Endodermal cell (in vitro differentiated cells): ENCODE measurements around the gene TNS3. TPM values are rescaled to one million over a fixed set of nuclear protein-coding genes. Genes with fewer than 3 reads are reported as not detected.

Experiments used
- DNase-seq: peaks from one replicate; pipeline ENCODE4 v3.0.0-alpha.2; 2017
- H3K27ac ChIP-seq: 2 replicates; pipeline ENCODE4 v1.5.1; 2013; ENCODE audit warnings: mild to moderate bottlenecking, low read depth, low read length, moderate library complexity
- H3K27me3 ChIP-seq: 2 replicates; pipeline ENCODE4 v1.6.1; 2013; ENCODE audit warnings: mild to moderate bottlenecking, low read length, moderate library complexity; ENCODE audit not compliant: insufficient read depth, control insufficient read depth, poor library complexity, severe bottlenecking
- H3K36me3 ChIP-seq: 2 replicates; pipeline ENCODE4 v1.7.0; 2013; ENCODE audit warnings: mild to moderate bottlenecking, low read length, moderate library complexity; ENCODE audit not compliant: control insufficient read depth, insufficient read depth
- H3K4me1 ChIP-seq: one replicate; pipeline ENCODE4 v1.7.0; 2013; ENCODE audit warnings: low read length; ENCODE audit not compliant: control insufficient read depth, insufficient read depth
- H3K4me3 ChIP-seq: 2 replicates; pipeline ENCODE4 v1.5.1; 2013; ENCODE audit warnings: mild to moderate bottlenecking, low read length, moderate library complexity
- H3K9ac ChIP-seq: 2 replicates; pipeline ENCODE4 v1.6.1; 2013; ENCODE audit warnings: mild to moderate bottlenecking, low read length, moderate library complexity; ENCODE audit not compliant: poor library complexity, severe bottlenecking; ENCODE audit errors: extremely low read depth
- H3K9me3 ChIP-seq: 2 replicates; pipeline ENCODE4 v1.6.1; 2013; ENCODE audit warnings: mild to moderate bottlenecking, low read length, moderate library complexity; ENCODE audit not compliant: control insufficient read depth
- H3K27ac Mint-ChIP-seq: 2 replicates; pipeline ENCODE4 v1.8.0; 2020; ENCODE audit warnings: mixed read lengths
- H3K27me3 Mint-ChIP-seq: 2 replicates; pipeline ENCODE4 v1.8.0; 2021; ENCODE audit warnings: mild to moderate bottlenecking, mixed read lengths; ENCODE audit not compliant: insufficient read depth
- H3K36me3 Mint-ChIP-seq: 2 replicates; pipeline ENCODE4 v1.8.0; 2020; ENCODE audit warnings: low read depth, mixed read lengths
- H3K4me1 Mint-ChIP-seq: 2 replicates; pipeline ENCODE4 v1.8.0; 2020; ENCODE audit warnings: mixed read lengths
- H3K4me3 Mint-ChIP-seq: 2 replicates; pipeline ENCODE4 v1.8.0; 2020; ENCODE audit warnings: mild to moderate bottlenecking, moderate library complexity, mixed read lengths
- H3K9me3 Mint-ChIP-seq: 2 replicates; pipeline ENCODE4 v1.8.0; 2020; ENCODE audit warnings: mild to moderate bottlenecking, mixed read lengths
- CTCF ChIP-seq: fragments of 200-600 bp; sonication (generic); conservative IDR thresholded peaks from 2 replicates; pipeline ENCODE4 v1.5.0; 2021; ENCODE audit warnings: antibody characterized with exemption, mild to moderate bottlenecking
- WGBS, 2 experiments: methylation state at CpG; one replicate each; pipeline versions ENCODE4 v1.1.5 to v1.1.7; 2013; ENCODE audit warnings: missing lambda C conversion rate in 2 of 2, mixed read lengths in 1 of 2; ENCODE audit not compliant: insufficient coverage in 1 of 2, insufficient read length in 1 of 2; 5-methylcytosine and 5-hydroxymethylcytosine counted together
- total RNA-seq, 2 donors: library from RNA; stranded (reverse); fragmentation: NEBNext Ultra II Directional in 1 of 2; extraction: Animal tissue kit (Norgen Biotek cat#: 25700) in 1 of 2; gene quantifications; 2 replicates in 1 of 2; 3 replicates in 1 of 2; pipeline ENCODE4 v1.2.1, GENCODE V29; 2021

The TNS3 gene
- total RNA-seq, 2 donors from 2014 or later: 33.8 to 38.5 TPM

DNA sequence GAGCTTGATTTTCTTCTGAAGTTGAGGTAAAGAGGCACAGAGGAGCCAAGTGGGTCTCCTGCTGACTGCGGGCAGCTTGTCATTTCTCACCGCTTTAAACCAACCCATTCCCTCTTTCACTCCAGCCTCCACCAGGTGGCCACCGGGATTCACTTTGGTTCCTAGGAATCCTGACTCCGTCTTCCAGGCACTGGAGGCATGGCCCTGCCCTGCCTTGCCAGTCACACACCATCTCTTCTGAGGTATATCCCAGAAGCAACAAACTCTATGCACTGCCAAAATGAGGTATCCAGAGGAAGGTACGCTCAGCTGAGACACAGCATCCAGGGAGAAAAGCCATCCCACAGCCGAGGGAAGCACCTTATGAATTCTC, 280.8 kb downstream of the TNS3 start:
- Histone ChIP-seq H3K27me3 (no peaks in the 10 kb centered on the region), H3K9ac (no peak overlapping the region), H3K4me1 (no peaks in the 10 kb centered on the region), H3K36me3 (peaks cover 21% of the 10 kb centered on the region), H3K27ac (no peak overlapping the region), H3K4me3 (no peak overlapping the region), H3K9me3 (no peaks in the 10 kb centered on the region)
- no peaks in the 10 kb centered on the region for H3K4me1 Mint-ChIP-seq
- WGBS, 2 experiments: 77 to 80% methylated on average over 6 of the region's 6 CpGs
- peak; percentile 65 for TF ChIP-seq CTCF
- no peak overlapping the region for H3K4me3 Mint-ChIP-seq
- H3K27me3 Mint-ChIP-seq: no peaks in the 10 kb centered on the region
- DNase-seq: peak; percentile 86
- peaks cover 5% of the 10 kb centered on the region for H3K36me3 Mint-ChIP-seq
- H3K27ac Mint-ChIP-seq: no peak overlapping the region
- no peaks in the 10 kb centered on the region for H3K9me3 Mint-ChIP-seq

GRCh38 chr7:47300472-47301104, 281.3 kb downstream of the TNS3 start:
- Histone ChIP-seq H3K27me3 (no peaks in the 10 kb centered on the region), H3K4me3 (no peak overlapping the region), H3K9ac (no peak overlapping the region), H3K36me3 (peaks cover 26% of the 10 kb centered on the region), H3K9me3 (no peaks in the 10 kb centered on the region), H3K27ac (no peak overlapping the region), H3K4me1 (no peaks in the 10 kb centered on the region)
- no peak for TF ChIP-seq CTCF
- Mint-ChIP-seq H3K36me3 (peaks cover 5% of the 10 kb centered on the region), H3K9me3 (no peaks in the 10 kb centered on the region), H3K27ac (no peak overlapping the region), H3K4me1 (no peaks in the 10 kb centered on the region), H3K4me3 (no peak overlapping the region), H3K27me3 (no peaks in the 10 kb centered on the region)
- DNase-seq: no peak
- whole genome bisulfite sequencing, 2 experiments: 92 to 93% methylated on average over 9 to 11 of the region's 11 CpGs

GRCh38 chr7:47299496-47299895, 282.4 kb downstream of the TNS3 start:
- Mint-ChIP-seq H3K9me3 (no peaks in the 10 kb centered on the region), H3K4me3 (no peak overlapping the region), H3K4me1 (no peaks in the 10 kb centered on the region), H3K27me3 (no peaks in the 10 kb centered on the region), H3K36me3 (peaks cover 5% of the 10 kb centered on the region), H3K27ac (no peak overlapping the region)
- Histone ChIP-seq H3K27me3 (no peaks in the 10 kb centered on the region), H3K9ac (no peak overlapping the region), H3K9me3 (no peaks in the 10 kb centered on the region), H3K4me1 (no peaks in the 10 kb centered on the region), H3K4me3 (no peak overlapping the region), H3K36me3 (peaks cover 27% of the 10 kb centered on the region), H3K27ac (no peak overlapping the region)
- DNase-seq: no peak
- TF ChIP-seq CTCF: no peak
- WGBS, 2 experiments: 89 to 96% methylated on average over 5 to 8 of the region's 8 CpGs
